ENCODE data around the gene PARP1.
"Not testable (repeated sequence)": the region's sequence is repeated elsewhere in the genome, so short reads cannot be mapped to it uniquely, and the experiment has no call there.

PARP1 gene

DNA sequence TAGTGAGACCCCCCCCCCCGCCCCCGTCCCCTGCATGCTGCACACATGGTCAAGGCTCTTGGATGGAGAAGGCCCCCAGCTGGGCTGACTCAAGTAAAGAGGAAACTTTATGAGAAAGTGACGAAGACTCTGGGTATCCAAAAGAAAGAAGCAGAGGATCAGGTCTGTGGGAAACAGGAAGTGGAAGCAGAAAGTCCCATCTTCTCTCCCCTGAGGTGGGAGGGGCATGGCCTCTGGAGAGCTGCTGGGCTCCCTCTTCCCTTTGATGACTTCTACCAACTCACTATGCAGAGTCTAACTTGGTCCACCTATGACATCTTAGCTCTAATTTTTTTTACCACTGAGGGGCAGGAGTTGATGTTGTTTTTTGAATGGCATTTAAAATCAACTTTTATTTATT lies 56.2 kb downstream of the PARP1 start:
- no peak for DNase-seq (ENCODE audit: low read depth)

GRCh38 chr1:226350519-226350865 lies 57.4 kb downstream of the PARP1 start:
- no peak for DNase-seq (ENCODE audit: low read depth)

GRCh38 chr1:226349801-226350518 lies 57.9 kb downstream of the PARP1 start:
- DNase-seq (ENCODE audit: low read depth) = no peak

GRCh38 chr1:226349081-226349480 lies 58.8 kb downstream of the PARP1 start:
- DNase-seq (ENCODE audit: low read depth) = no peak

- DNase-seq (ENCODE audit: low read depth) = no peak
Measured at GRCh38 chr1:226344441-226345259, 63.2 kb downstream of the PARP1 start.

DNA sequence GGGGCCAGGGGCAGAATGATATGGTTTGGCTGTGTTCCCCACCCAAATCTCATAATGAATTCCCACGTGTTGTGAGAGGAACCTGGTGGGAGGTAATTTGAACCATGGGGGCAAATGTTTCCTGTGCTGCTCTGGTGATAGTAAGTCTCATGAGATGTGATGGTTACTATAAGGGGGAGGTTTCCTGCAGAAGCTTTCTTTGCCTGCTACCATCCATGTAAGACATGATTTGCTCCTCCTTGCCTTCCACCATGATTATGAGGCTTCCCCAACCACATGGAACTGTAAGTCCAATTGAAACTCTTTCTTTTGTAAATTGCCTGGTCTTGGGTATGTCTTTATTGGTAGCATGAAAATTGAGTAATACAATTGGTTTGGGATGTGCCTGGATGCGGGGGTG lies 65.2 kb downstream of the PARP1 start:
- no peak for DNase-seq (ENCODE audit: low read depth)

GRCh38 chr1:226340111-226340510 lies 67.8 kb downstream of the PARP1 start:
- DNase-seq (ENCODE audit: low read depth) = not testable (repeated sequence)

GRCh38 chr1:226337276-226337875 lies 70.5 kb downstream of the PARP1 start:
- DNase-seq (ENCODE audit: low read depth) = no peak

DNA sequence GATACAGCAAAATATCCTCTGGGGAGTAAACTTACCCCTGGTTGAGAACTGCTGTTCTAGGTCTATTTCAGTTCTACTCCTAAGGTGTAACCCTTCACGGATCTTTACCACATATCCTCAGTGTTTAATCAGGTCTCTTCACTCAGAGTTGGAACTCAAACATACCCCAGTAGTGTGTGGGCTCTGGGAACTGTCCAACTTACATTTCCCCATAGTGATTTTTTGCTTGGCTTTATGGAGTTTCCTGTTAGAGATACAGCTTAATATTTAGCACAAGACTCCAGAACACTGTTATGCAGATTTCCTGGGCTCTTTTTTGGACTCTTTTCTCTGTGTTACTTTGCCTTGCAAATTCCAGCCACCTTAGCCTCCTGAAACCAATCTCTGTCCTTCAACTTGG lies 72.2 kb downstream of the PARP1 start:
- DNase-seq (ENCODE audit: low read depth) = no peak

- DNase-seq (ENCODE audit: low read depth) = no peak
Measured at GRCh38 chr1:226332947-226333346, 74.9 kb downstream of the PARP1 start.

- no peak for DNase-seq (ENCODE audit: low read depth)
Measured at GRCh38 chr1:226329237-226329636, 78.7 kb downstream of the PARP1 start.

GRCh38 chr1:226327761-226328162 lies 80.1 kb downstream of the PARP1 start:
- DNase-seq (ENCODE audit: low read depth) = no peak

DNA sequence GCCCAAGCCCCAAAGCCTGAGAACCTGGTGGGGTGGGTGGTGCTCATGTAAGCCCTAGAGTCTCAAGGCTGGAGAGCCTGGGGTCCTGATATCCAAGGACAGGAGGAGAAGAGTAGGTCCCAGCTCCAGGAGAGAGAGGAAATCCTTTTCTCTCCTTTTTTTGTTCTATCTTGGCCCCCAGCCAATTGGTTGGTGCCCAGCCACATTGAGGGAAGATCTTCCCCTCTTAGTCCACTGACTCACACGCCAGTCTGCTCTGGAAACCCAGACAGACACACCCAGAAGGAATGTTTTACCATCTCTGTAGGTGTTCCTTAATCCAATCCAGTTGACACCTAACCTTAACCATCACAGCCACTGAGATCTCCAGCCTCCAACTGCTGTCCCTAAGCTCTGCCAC lies 82.7 kb downstream of the PARP1 start:
- no peak for DNase-seq (ENCODE audit: low read depth)

- DNase-seq (ENCODE audit: low read depth) = no peak
Measured at GRCh38 chr1:226324479-226324878, 83.4 kb downstream of the PARP1 start.

DNA sequence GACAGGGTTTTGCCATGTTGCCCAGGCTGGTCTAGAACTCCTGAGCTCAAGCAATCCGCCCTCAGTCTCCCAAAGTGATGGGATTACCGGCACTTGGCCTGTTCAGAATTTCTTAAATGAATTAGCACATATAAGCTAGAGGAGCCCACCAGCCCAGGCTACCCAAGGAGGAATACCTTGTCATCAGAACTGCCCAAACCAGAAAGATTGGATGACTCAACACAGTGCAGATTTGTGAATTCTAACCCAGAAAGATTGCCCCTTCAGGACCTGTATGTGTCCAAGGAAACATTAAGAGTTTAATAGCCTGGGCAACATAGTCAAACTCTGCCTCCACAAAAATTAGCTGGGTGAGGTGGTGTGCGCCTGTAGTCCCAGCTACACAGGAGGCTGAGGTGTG lies 84.9 kb downstream of the PARP1 start:
- DNase-seq (ENCODE audit: low read depth) = no peak

GRCh38 chr1:226320930-226321329 lies 87.0 kb downstream of the PARP1 start:
- DNase-seq (ENCODE audit: low read depth) = no peak

GRCh38 chr1:226318471-226318870 lies 89.4 kb downstream of the PARP1 start:
- no peak for DNase-seq (ENCODE audit: low read depth)

DNA sequence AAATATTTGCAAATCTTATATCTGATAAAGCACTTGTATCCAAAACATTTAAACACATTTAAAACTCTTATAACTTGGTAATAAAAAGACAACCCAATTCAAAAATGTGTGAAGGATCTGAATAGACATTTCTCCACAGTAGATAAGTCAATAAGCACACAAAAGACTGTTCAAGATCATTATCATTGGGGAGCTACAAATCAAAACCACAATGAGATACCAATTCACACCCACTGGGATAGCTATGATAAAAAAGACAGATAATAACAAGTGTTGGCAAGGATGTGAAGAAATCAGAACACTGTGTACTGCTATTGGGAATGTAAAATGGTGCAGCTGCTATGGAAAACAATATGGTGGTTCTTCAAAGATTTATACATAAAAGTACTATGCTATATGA lies 93.8 kb downstream of the PARP1 start:
- DNase-seq (ENCODE audit: low read depth) = no peak

- DNase-seq (ENCODE audit: low read depth) = no peak
Measured at GRCh38 chr1:226312065-226312464, 95.8 kb downstream of the PARP1 start.

DNA sequence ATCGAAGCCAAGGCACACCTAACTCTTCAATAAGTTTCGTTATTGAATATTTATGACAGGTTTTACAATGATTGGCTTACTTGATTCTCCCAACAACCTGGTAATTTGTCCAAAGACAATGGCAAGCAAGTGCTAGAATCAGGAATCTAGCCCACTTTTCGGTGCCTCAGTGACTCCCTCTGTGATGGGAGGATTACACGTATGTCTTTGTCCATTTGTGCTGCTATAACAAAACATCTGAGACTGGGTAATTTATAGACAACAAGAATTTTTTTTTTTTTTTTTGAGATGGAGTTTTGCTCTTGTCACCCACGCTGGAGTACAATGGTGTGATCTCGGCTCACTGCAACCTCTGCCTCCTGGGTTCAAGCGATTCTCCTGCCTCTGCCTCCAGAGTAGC lies 96.5 kb downstream of the PARP1 start:
- no peak for DNase-seq (ENCODE audit: low read depth)
